OCI-LY1 (cell line): Measurements from ENCODE around the gene MTMR3.

Source experiments
- CTCF ChIP-seq: fragments of 200-600 bp; sonication (generic), shearing (Covaris generic); IDR thresholded peaks from 2 replicates; pipeline ENCODE4 v1.5.1; 2017; ENCODE audit warnings: mild to moderate bottlenecking, antibody characterized with exemption, low read length, moderate library complexity, mixed read lengths
- EZH2 ChIP-seq: fragments of 200-600 bp; sonication (generic), shearing (Covaris generic); IDR thresholded peaks from 2 replicates; pipeline ENCODE4 v1.8.0; 2017; ENCODE audit warnings: borderline replicate concordance, mixed run types, mild to moderate bottlenecking, antibody characterized with exemption, low read length, moderate library complexity, mixed read lengths

GRCh38 chr22:29856496-29856895, 26.5 kb upstream of the MTMR3 start:
- TF ChIP-seq CTCF (no peak), EZH2 (no peak)
